Measurements from ENCODE around the gene CSF1R.

The CSF1R gene

GRCh38 chr5:150069672-150070627 is 16.4 kb downstream of the CSF1R start:
- DNase-seq, result no peak

GRCh38 chr5:150068961-150069645 is 17.3 kb downstream of the CSF1R start:
- no peak for DNase-seq

GRCh38 chr5:150068472-150068871 is 17.9 kb downstream of the CSF1R start:
- no peak for DNase-seq

- DNase-seq, result no peak
Measured at GRCh38 chr5:150068071-150068470, 18.3 kb downstream of the CSF1R start.

GRCh38 chr5:150067405-150067960 is 18.9 kb downstream of the CSF1R start:
- no peak for DNase-seq

- no peak for DNase-seq
Measured at GRCh38 chr5:150066901-150067396, 19.4 kb downstream of the CSF1R start.

- DNase-seq, result no peak
Measured at GRCh38 chr5:150066436-150066835, 19.9 kb downstream of the CSF1R start.

- DNase-seq, result no peak
Measured at GRCh38 chr5:150065886-150066285, 20.5 kb downstream of the CSF1R start.

- no peak for DNase-seq
Measured at GRCh38 chr5:150065346-150065745, 21.0 kb downstream of the CSF1R start.

- DNase-seq, result no peak
Measured at GRCh38 chr5:150064681-150065220, 21.6 kb downstream of the CSF1R start.

- DNase-seq, result no peak
Measured at GRCh38 chr5:150063638-150064037, 22.7 kb downstream of the CSF1R start.

- no peak for DNase-seq
Measured at GRCh38 chr5:150062216-150062922, 24.0 kb downstream of the CSF1R start.

- DNase-seq, result no peak
Measured at GRCh38 chr5:150061538-150061995, 24.8 kb downstream of the CSF1R start.

GRCh38 chr5:150060471-150060870 is 25.9 kb downstream of the CSF1R start:
- DNase-seq, result no peak

- no peak for DNase-seq
Measured at GRCh38 chr5:150059623-150060022, 26.7 kb downstream of the CSF1R start.

GRCh38 chr5:150058480-150059126 is 27.8 kb downstream of the CSF1R start:
- no peak for DNase-seq

- no peak for DNase-seq
Measured at GRCh38 chr5:150057996-150058395, 28.4 kb downstream of the CSF1R start.

- DNase-seq, result no peak
Measured at GRCh38 chr5:150057511-150057910, 28.8 kb downstream of the CSF1R start.

GRCh38 chr5:150057052-150057451 is 29.3 kb downstream of the CSF1R start:
- DNase-seq, result no peak

- no peak for DNase-seq
Measured at GRCh38 chr5:150056075-150056443, 30.3 kb downstream of the CSF1R start.

GRCh38 chr5:150055326-150056074 is 30.9 kb downstream of the CSF1R start:
- DNase-seq, result no peak
